ENCODE data around the gene SLC10A1.
"Not testable (repeated sequence)": the region's sequence is repeated elsewhere in the genome, so short reads cannot be mapped to it uniquely, and the experiment has no call there.

The SLC10A1 gene

GRCh38 chr14:69814397-69814796, 17.4 kb upstream of the SLC10A1 start:
- no peak for TF ChIP-seq CTCF (IDR thresholded peaks at IDR 0.05)
- no peak overlapping the region for H3K27ac ChIP-seq
- no peaks in the 10 kb centered on the region for H3K4me1 ChIP-seq
- H3K27me3 ChIP-seq = peaks cover 0 to 41% of the 10 kb centered on the region in 2 donors
- no peak overlapping the region for H3K4me3 ChIP-seq
- intact Hi-C loops (cut with DNase I; ENCODE audit: low total_unique reads) = no loop called here
- H3K9me3 ChIP-seq = no peaks in the 10 kb centered on the region
- no peak for DNase-seq
- no peaks in the 10 kb centered on the region for H3K36me3 ChIP-seq

- intact Hi-C loops (cut with DNase I; ENCODE audit: low total_unique reads); H3K27ac ChIP-seq; H3K4me1 ChIP-seq; H3K4me3 ChIP-seq; DNase-seq; H3K36me3 ChIP-seq; H3K9me3 ChIP-seq: not testable (repeated sequence)
- H3K27me3 ChIP-seq = peaks cover 0 to 41% of the 10 kb centered on the region in 2 donors
Measured at GRCh38 chr14:69813346-69813745, 16.3 kb upstream of the SLC10A1 start.

GRCh38 chr14:69812711-69813110, 15.7 kb upstream of the SLC10A1 start:
- H3K9me3 ChIP-seq = no peaks in the 10 kb centered on the region
- no peak for TF ChIP-seq CTCF (IDR thresholded peaks at IDR 0.05)
- intact Hi-C loops (cut with DNase I; ENCODE audit: low total_unique reads) = no loop called here
- no peak overlapping the region for H3K27ac ChIP-seq
- no peak for DNase-seq
- peaks cover 0 to 36% of the 10 kb centered on the region in 2 donors for H3K27me3 ChIP-seq
- H3K4me3 ChIP-seq = no peak overlapping the region
- no peaks in the 10 kb centered on the region for H3K36me3 ChIP-seq
- no peaks in the 10 kb centered on the region for H3K4me1 ChIP-seq

GRCh38 chr14:69811868-69812252, 14.8 kb upstream of the SLC10A1 start:
- TF ChIP-seq CTCF (IDR thresholded peaks at IDR 0.05) = no peak
- intact Hi-C loops (cut with DNase I; ENCODE audit: low total_unique reads) = no loop called here
- Histone ChIP-seq H3K9me3 (no peaks in the 10 kb centered on the region), H3K4me1 (no peaks in the 10 kb centered on the region), H3K36me3 (no peaks in the 10 kb centered on the region), H3K4me3 (no peak overlapping the region), H3K27ac (no peak overlapping the region), H3K27me3 (peaks cover 0 to 30% of the 10 kb centered on the region in 2 donors)
- no peak for DNase-seq

- H3K9me3 ChIP-seq = no peaks in the 10 kb centered on the region
- no peak overlapping the region for H3K27ac ChIP-seq
- peaks cover 0 to 26% of the 10 kb centered on the region in 2 donors for H3K27me3 ChIP-seq
- H3K36me3 ChIP-seq = no peaks in the 10 kb centered on the region
- no peak overlapping the region for H3K4me3 ChIP-seq
- DNase-seq = no peak
- no peaks in the 10 kb centered on the region for H3K4me1 ChIP-seq
- TF ChIP-seq CTCF (IDR thresholded peaks at IDR 0.05) = no peak
- intact Hi-C loops (cut with DNase I; ENCODE audit: low total_unique reads) = no loop called here
Measured at GRCh38 chr14:69811227-69811867, 14.3 kb upstream of the SLC10A1 start.

- TF ChIP-seq CTCF (IDR thresholded peaks at IDR 0.05) = no peak
- intact Hi-C loops (cut with DNase I; ENCODE audit: low total_unique reads) = no loop called here
- no peaks in the 10 kb centered on the region for H3K4me1 ChIP-seq
- no peak overlapping the region for H3K4me3 ChIP-seq
- H3K27me3 ChIP-seq = peaks cover 0 to 19% of the 10 kb centered on the region in 2 donors
- no peak overlapping the region for H3K27ac ChIP-seq
- no peaks in the 10 kb centered on the region for H3K36me3 ChIP-seq
- DNase-seq = no peak
- H3K9me3 ChIP-seq = no peaks in the 10 kb centered on the region
Measured at GRCh38 chr14:69808919-69809808, 12.1 kb upstream of the SLC10A1 start.
